ENCODE results near the gene KLHDC4. TPM values are rescaled to one million over a fixed set of nuclear protein-coding genes. Genes with fewer than 3 reads are reported as not detected.
A peak's percentile ranks its signal among the peaks of the same experiment; 100 is the strongest.

The KLHDC4 gene
- total and polyA plus RNA-seq, 9 of the 15 experiments (the other 6 are each of a cell fraction or from before 2014, with no cell fraction given): 1.3 to 68.1 (median 32.8) TPM

DNA sequence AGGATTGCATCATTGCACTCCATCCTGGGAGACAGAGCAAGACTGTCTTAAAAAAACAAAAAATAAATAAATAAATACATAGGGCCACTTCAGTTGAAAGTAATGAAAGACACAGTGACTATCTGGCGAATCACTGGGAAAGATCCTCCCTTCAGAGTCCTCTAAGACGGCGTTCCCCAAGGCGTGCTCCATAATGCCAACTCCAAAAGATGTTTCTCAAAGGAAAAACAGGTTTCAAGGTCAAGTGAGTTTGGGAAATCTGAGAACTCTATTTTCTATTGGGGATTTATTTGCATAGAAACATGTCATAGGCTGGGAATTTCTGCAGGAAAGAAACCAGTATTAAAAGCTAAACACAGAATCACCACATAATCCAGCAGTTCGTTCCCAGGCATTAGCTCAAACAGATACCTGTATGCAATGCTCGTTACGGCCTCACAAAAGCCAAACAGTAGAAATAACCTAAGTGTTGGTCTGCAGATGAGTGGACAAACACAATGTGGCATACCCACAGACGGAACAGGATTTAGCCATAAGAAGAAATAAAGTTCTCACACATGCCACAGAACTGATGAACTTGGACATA lies 7.9 kb downstream of the KLHDC4 start:
- BruUV-seq (replicated peaks): no TSS peak
- no peak overlapping the region for H3K4me3 ChIP-seq
- CTCF ChIA-PET (ENCODE audit: low intra/inter-chr PET ratio): no interaction called here
- TF ChIP-seq HOMEZ (CRISPR knock-in tag; IDR thresholded peaks at IDR 0.05) (no peak), BDP1 (IDR thresholded peaks at IDR 0.05; ENCODE audit: insufficient read depth, insufficient read length) (no peak), ZBED1 (IDR thresholded peaks at IDR 0.05) (no peak), TOE1 (IDR thresholded peaks at IDR 0.05; ENCODE audit: borderline replicate concordance) (no peak), TOE1 (CRISPR knock-in tag; IDR thresholded peaks at IDR 0.05; ENCODE audit: borderline replicate concordance, low read depth) (no peak), ZNF79 (CRISPR knock-in tag; IDR thresholded peaks at IDR 0.05; ENCODE audit: low read depth) (no peak), ATF3 (IDR thresholded peaks at IDR 0.05) (peak; percentile 21; the same call in 1 of the 2 replicates), ATF3 (CRISPR knock-in tag; conservative IDR thresholded peaks at IDR 0.05) (no peak), CEBPG (CRISPR knock-in tag; IDR thresholded peaks at IDR 0.05) (no peak; the same call in 1 of the 2 replicates), CEBPG (tag; conservative IDR thresholded peaks at IDR 0.05 in 1 of 2, IDR thresholded peaks at IDR 0.05 in 1 of 2) (0 out of 4 replicates have a peak, but pooled peaks of 1 of the 2 experiments have one; percentile 7), RHOXF2B (CRISPR knock-in tag; conservative IDR thresholded peaks at IDR 0.05) (no peak), CBFA2T3 (IDR thresholded peaks at IDR 0.05) (no peak)
- TF ChIP-seq, protein P1, sequence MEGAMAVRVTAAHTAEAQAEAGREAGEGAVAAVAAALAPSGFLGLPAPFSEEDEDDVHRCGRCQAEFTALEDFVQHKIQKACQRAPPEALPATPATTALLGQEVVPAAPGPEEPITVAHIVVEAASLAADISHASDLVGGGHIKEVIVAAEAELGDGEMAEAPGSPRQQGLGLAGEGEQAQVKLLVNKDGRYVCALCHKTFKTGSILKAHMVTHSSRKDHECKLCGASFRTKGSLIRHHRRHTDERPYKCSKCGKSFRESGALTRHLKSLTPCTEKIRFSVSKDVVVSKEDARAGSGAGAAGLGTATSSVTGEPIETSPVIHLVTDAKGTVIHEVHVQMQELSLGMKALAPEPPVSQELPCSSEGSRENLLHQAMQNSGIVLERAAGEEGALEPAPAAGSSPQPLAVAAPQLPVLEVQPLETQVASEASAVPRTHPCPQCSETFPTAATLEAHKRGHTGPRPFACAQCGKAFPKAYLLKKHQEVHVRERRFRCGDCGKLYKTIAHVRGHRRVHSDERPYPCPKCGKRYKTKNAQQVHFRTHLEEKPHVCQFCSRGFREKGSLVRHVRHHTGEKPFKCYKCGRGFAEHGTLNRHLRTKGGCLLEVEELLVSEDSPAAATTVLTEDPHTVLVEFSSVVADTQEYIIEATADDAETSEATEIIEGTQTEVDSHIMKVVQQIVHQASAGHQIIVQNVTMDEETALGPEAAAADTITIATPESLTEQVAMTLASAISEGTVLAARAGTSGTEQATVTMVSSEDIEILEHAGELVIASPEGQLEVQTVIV (CRISPR knock-in tag; IDR thresholded peaks at IDR 0.05; ENCODE audit: borderline replicate concordance): no peak
- TF ChIP-seq, protein P2, sequence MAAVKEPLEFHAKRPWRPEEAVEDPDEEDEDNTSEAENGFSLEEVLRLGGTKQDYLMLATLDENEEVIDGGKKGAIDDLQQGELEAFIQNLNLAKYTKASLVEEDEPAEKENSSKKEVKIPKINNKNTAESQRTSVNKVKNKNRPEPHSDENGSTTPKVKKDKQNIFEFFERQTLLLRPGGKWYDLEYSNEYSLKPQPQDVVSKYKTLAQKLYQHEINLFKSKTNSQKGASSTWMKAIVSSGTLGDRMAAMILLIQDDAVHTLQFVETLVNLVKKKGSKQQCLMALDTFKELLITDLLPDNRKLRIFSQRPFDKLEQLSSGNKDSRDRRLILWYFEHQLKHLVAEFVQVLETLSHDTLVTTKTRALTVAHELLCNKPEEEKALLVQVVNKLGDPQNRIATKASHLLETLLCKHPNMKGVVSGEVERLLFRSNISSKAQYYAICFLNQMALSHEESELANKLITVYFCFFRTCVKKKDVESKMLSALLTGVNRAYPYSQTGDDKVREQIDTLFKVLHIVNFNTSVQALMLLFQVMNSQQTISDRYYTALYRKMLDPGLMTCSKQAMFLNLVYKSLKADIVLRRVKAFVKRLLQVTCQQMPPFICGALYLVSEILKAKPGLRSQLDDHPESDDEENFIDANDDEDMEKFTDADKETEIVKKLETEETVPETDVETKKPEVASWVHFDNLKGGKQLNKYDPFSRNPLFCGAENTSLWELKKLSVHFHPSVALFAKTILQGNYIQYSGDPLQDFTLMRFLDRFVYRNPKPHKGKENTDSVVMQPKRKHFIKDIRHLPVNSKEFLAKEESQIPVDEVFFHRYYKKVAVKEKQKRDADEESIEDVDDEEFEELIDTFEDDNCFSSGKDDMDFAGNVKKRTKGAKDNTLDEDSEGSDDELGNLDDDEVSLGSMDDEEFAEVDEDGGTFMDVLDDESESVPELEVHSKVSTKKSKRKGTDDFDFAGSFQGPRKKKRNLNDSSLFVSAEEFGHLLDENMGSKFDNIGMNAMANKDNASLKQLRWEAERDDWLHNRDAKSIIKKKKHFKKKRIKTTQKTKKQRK (IDR thresholded peaks at IDR 0.05; ENCODE audit: borderline replicate concordance, low read depth, low read length): no peak

More for the DNA sequence above, 7.9 kb downstream of the KLHDC4 start:
- 99% methylated on average over 8 of the region's 8 CpGs for WGBS (ENCODE audit: insufficient coverage, low coverage, missing lambda C conversion rate)
- Histone ChIP-seq H3K9me1 (ENCODE audit: control insufficient read depth, insufficient read depth, low read length) (no peaks in the 10 kb centered on the region), H3K4me2 (ENCODE audit: insufficient read depth, low read length) (no peak overlapping the region), H3K9me3 (replicated peaks; ENCODE audit: control insufficient read depth, insufficient read depth, low read depth, low read length) (no peaks in the 10 kb centered on the region), H3K36me3 (ENCODE audit: control insufficient read depth, insufficient read depth, low read length) (peaks cover 86% of the 10 kb centered on the region; the same call in 2 of the 3 replicates), H3K4me1 (replicated peaks in 1 of 2; ENCODE audit: control insufficient read depth in 2 of 2, insufficient read depth in 2 of 2, low read length in 2 of 2) (peaks cover 0 to 12% of the 10 kb centered on the region in 2 experiments; a peak in 4 of 5 replicates), H2AFZ (ENCODE audit: low read depth, low read length) (no peak overlapping the region), H3K79me2 (ENCODE audit: control insufficient read depth, insufficient read depth, low read length) (peaks cover 22% of the 10 kb centered on the region), H3K27ac (ENCODE audit: extremely low read depth, low read depth, low read length) (no peak overlapping the region), H4K20me1 (replicated peaks; ENCODE audit: control insufficient read depth, insufficient read depth, low read length) (no peaks in the 10 kb centered on the region; the same call in 1 of the 2 replicates), H3K9ac (ENCODE audit: insufficient read depth in 1 of 2, low read depth in 2 of 2, low read length in 2 of 2) (no peak overlapping the region), H3K27me3 (ENCODE audit: control insufficient read depth in 2 of 2, insufficient read depth in 2 of 2, low read length in 2 of 2) (no peaks in the 10 kb centered on the region)
- ATAC-seq (no peak), DNase-seq (ENCODE audit: extremely low read depth in 1 of 4, low spot score in 3 of 4) (no peak), FAIRE-seq (no peak)
- in situ Hi-C loops (cut with MboI): no loop called here
- POLR2A ChIA-PET: no interaction called here
- intact Hi-C loops (cut with micrococcal nuclease): no loop called here
